ENCODE results near the gene TBATA. TPM values are rescaled to one million over a fixed set of nuclear protein-coding genes. Genes with fewer than 3 reads are reported as not detected.

Gene TBATA
- polyA plus RNA-seq, 1 donor (not counting 4 experiments of a cell fraction or from before 2014, with no cell fraction given) = not detected

- Histone ChIP-seq H3K27ac (ENCODE audit: control insufficient read depth, insufficient read depth, low read length) (no peak overlapping the region), H3K4me1 (ENCODE audit: control insufficient read depth, extremely low read depth, insufficient read depth, low read length) (no peaks in the 10 kb centered on the region), H3K9me1 (ENCODE audit: control insufficient read depth, extremely low read depth, insufficient read depth, low read length) (no peaks in the 10 kb centered on the region), H3K4me3 (ENCODE audit: control insufficient read depth in 2 of 3, extremely low read depth in 1 of 3, insufficient read depth in 2 of 3, low read depth in 1 of 3, low read length in 3 of 3) (no peak overlapping the region), H3K4me2 (ENCODE audit: control insufficient read depth, extremely low read depth, insufficient read depth, low read depth, low read length) (no peak overlapping the region), H4K20me1 (ENCODE audit: control insufficient read depth, extremely low read depth, insufficient read depth, low read length) (no peaks in the 10 kb centered on the region), H3K27me3 (ENCODE audit: control insufficient read depth, extremely low read depth, insufficient read depth, low read length) (peaks cover 22% of the 10 kb centered on the region), H3K9ac (ENCODE audit: control insufficient read depth, extremely low read depth, insufficient read depth, low read length) (no peak overlapping the region), H3K79me2 (ENCODE audit: control insufficient read depth, insufficient read depth, low read length) (no peaks in the 10 kb centered on the region), H2AFZ (ENCODE audit: control insufficient read depth, low read length) (no peak overlapping the region), H3K9me3 (ENCODE audit: control insufficient read depth, low read depth, low read length) (no peaks in the 10 kb centered on the region), H3K36me3 (ENCODE audit: control insufficient read depth in 2 of 2, extremely low read depth in 1 of 2, insufficient read depth in 2 of 2, low read length in 2 of 2) (no peaks in the 10 kb centered on the region)
- no peak for DNase-seq (ENCODE audit: low read depth, low spot score)
- FAIRE-seq = no peak
- TF ChIP-seq CTCF (optimal IDR thresholded peaks at IDR 0.05 in 1 of 3, IDR thresholded peaks at IDR 0.05 in 1 of 3, conservative IDR thresholded peaks at IDR 0.05 in 1 of 3; ENCODE audit: extremely low read depth in 1 of 3, insufficient read depth in 2 of 3, low read length in 3 of 3) (no peak), EZH2 (IDR thresholded peaks at IDR 0.05; ENCODE audit: low read length) (no peak)
- dilution Hi-C loops (cut with MboI; ENCODE audit: extremely low pct_ligation_motif_present, low sequenced_read_pairs) = no loop called here
Observed at GRCh38 chr10:70765794-70766594, 19.2 kb downstream of the TBATA start.

GRCh38 chr10:70763567-70763966, 21.6 kb downstream of the TBATA start:
- dilution Hi-C loops (cut with MboI; ENCODE audit: extremely low pct_ligation_motif_present, low sequenced_read_pairs) = no loop called here
- no peak for FAIRE-seq
- no peaks in the 10 kb centered on the region for H3K36me3 ChIP-seq (ENCODE audit: control insufficient read depth in 2 of 2, extremely low read depth in 1 of 2, insufficient read depth in 2 of 2, low read length in 2 of 2)
- no peak overlapping the region for H2AFZ ChIP-seq (ENCODE audit: control insufficient read depth, low read length)
- H3K27ac ChIP-seq (ENCODE audit: control insufficient read depth, insufficient read depth, low read length) = no peak overlapping the region
- H3K9me3 ChIP-seq (ENCODE audit: control insufficient read depth, low read depth, low read length) = no peaks in the 10 kb centered on the region
- TF ChIP-seq EZH2 (IDR thresholded peaks at IDR 0.05; ENCODE audit: low read length) (no peak), CTCF (optimal IDR thresholded peaks at IDR 0.05 in 1 of 3, IDR thresholded peaks at IDR 0.05 in 1 of 3, conservative IDR thresholded peaks at IDR 0.05 in 1 of 3; ENCODE audit: extremely low read depth in 1 of 3, insufficient read depth in 2 of 3, low read length in 3 of 3) (no peak)
- no peaks in the 10 kb centered on the region for H3K9me1 ChIP-seq (ENCODE audit: control insufficient read depth, extremely low read depth, insufficient read depth, low read length)
- DNase-seq (ENCODE audit: low read depth, low spot score) = no peak
- no peak overlapping the region for H3K4me3 ChIP-seq (ENCODE audit: control insufficient read depth in 2 of 3, extremely low read depth in 1 of 3, insufficient read depth in 2 of 3, low read depth in 1 of 3, low read length in 3 of 3)
- H3K4me2 ChIP-seq (ENCODE audit: control insufficient read depth, extremely low read depth, insufficient read depth, low read depth, low read length) = no peak overlapping the region
- H3K79me2 ChIP-seq (ENCODE audit: control insufficient read depth, insufficient read depth, low read length) = no peaks in the 10 kb centered on the region
- H4K20me1 ChIP-seq (ENCODE audit: control insufficient read depth, extremely low read depth, insufficient read depth, low read length) = peaks cover 3% of the 10 kb centered on the region
- H3K4me1 ChIP-seq (ENCODE audit: control insufficient read depth, extremely low read depth, insufficient read depth, low read length) = peaks cover 4% of the 10 kb centered on the region
- H3K27me3 ChIP-seq (ENCODE audit: control insufficient read depth, extremely low read depth, insufficient read depth, low read length) = peaks cover 27% of the 10 kb centered on the region
- no peak overlapping the region for H3K9ac ChIP-seq (ENCODE audit: control insufficient read depth, extremely low read depth, insufficient read depth, low read length)
